HFF-Myc (cell line): Measurements from ENCODE around the gene PRDM16.

ENCODE experiments used
- DNase-seq: peaks from one replicate; pipeline ENCODE4 v3.0.0-alpha.2; 2011; ENCODE audit warnings: low read depth; ENCODE audit errors: extremely low read depth
- H3K4me3 ChIP-seq: replicated peaks from 2 replicates; pipeline ENCODE4 v1.5.1; 2011; ENCODE audit warnings: low read depth, mild to moderate bottlenecking, control low read depth, low read length
- CTCF ChIP-seq: IDR thresholded peaks from 2 replicates; pipeline ENCODE4 v1.5.1; 2012; ENCODE audit warnings: mild to moderate bottlenecking, low read depth, low read length, control low read depth; ENCODE audit errors: missing control alignments

Gene PRDM16

GRCh38 chr1:3331564-3331963, 262.6 kb downstream of the PRDM16 start:
- TF ChIP-seq CTCF: no peak
- H3K4me3 ChIP-seq: no peak overlapping the region

GRCh38 chr1:3332043-3332442, 263.0 kb downstream of the PRDM16 start:
- no peak for TF ChIP-seq CTCF
- no peak for DNase-seq
- H3K4me3 ChIP-seq: no peak overlapping the region

More at GRCh38 chr1:3331564-3331963, 262.6 kb downstream of the PRDM16 start:
- DNase-seq: no peak

- DNase-seq: no peak
- no peak overlapping the region for H3K4me3 ChIP-seq
- TF ChIP-seq CTCF: no peak
Measured at GRCh38 chr1:3332662-3333061, 263.7 kb downstream of the PRDM16 start.

- no peak for TF ChIP-seq CTCF
- H3K4me3 ChIP-seq: no peak overlapping the region
- no peak for DNase-seq
Measured at GRCh38 chr1:3333903-3334302, 264.9 kb downstream of the PRDM16 start.

GRCh38 chr1:3334366-3334765, 265.4 kb downstream of the PRDM16 start:
- TF ChIP-seq CTCF: no peak
- H3K4me3 ChIP-seq: no peak overlapping the region
- DNase-seq: no peak

- no peak for TF ChIP-seq CTCF
- DNase-seq: no peak
- H3K4me3 ChIP-seq: no peak overlapping the region
Measured at GRCh38 chr1:3335754-3336640, 267.0 kb downstream of the PRDM16 start.
